Fibroblast of skin of left biceps (primary cell): ENCODE results near the gene ENDOU.
A peak's percentile ranks its signal among the peaks of the same experiment; 100 is the strongest.

Experiments
- DNase-seq, 2 experiments: peaks; one replicate each; pipeline ENCODE4 v3.0.0-alpha.2; 2013; ENCODE audit warnings: low read depth in 2 of 2

Gene ENDOU

DNA sequence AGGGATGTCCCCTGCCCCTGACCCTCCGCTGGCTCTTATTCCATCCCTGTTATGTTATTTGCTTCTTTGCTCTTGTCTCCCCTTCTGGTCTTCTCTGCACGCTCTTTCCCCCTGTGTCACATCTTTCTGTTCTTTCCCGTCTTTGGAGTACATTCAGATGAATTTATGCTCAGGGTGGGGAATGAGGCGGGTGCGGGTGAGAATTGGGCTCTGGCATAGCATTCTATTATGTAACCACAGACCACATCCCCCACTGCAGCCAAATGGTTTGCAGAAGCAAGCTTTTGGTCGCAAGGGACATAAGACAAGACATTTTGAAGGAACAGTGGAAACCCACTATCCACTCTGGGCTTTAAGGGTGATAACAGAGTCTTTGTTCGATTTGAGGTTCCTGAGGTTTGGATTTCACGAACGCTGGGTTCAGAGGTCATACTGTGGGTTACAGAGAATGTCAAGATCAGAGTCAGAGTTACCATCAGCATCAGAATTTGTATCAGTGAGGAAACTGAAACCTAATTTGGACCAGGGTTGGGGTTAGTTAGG, 3.8 kb downstream of the ENDOU start:
- DNase-seq = no peak

DNA sequence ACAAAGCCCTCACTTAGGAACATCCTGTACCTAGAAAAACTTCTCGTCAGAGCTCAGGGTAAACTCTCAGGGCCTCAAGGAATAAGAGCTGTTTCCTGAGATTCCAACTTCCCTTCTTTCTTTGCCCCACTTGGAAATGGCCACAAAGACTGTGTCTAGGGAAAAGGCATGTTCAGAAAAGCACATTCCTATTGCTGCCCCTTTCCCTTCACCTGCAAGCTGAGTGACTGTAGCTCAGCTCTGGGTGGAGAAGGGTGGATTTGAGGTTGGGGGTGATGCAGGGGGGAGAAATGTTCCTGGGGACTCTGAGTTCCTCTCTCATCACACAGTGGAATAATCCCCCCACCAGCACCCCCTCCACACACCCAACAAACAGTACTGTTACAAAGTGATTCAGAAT, 6.8 kb downstream of the ENDOU start:
- DNase-seq = no peak

DNA sequence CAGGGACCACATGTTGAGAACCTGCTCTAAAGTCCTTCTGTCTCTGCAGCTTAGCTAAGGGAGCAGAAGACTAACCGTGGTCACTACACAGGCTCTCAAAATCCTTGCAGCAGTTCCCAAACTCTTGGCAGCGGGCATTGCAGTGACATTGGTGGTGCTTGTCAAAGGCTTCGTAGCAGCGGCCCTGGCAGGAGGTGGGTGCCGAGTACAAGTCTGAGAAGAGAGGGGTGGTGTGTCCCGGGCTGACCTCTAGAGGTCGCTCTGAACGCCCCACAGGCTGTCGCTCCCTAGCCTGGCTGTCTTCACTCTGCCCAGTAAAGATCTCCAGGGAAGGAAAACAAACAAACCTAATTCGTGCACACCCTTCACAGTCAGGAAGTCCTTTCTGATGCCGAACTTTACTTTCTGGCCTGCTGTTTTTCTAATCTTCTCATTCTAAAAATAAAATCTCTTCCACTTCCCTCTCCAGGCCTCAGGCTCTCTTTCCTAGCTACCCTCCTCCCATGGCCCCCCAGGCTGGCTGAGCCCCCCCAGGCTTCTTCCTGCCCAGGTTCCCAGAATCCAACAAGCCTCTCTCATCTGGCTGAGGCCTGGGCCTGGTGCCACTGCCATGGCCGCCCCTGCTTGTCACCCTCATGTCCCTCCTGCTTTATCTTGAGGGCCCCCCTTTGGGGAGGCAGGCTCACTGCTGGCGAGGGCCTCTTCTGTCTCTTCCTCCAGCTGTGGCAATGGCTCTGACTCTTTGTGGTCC, 7.7 kb downstream of the ENDOU start:
- DNase-seq = peak in 1 of 2 experiments; percentile 28

DNA sequence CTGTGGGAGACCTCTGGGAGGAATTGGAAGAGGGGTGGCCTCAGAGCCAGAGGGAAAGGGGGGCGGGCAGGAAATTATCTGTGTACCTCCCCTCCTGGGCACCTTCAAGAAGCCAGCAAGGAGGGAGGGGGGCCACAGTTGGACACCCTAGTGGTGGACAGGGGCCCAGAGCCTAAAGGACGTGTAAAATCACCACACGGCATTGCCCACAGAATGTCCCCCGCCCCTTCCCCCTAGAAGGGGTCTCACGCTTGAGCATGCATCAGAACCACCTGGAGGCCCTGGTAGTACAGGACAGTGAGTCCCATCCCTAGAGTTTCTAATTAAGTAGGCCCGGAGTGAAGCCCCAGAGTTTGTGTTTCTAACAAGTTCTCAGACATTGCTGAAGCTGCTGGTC, 8.2 kb downstream of the ENDOU start:
- no peak for DNase-seq

DNA sequence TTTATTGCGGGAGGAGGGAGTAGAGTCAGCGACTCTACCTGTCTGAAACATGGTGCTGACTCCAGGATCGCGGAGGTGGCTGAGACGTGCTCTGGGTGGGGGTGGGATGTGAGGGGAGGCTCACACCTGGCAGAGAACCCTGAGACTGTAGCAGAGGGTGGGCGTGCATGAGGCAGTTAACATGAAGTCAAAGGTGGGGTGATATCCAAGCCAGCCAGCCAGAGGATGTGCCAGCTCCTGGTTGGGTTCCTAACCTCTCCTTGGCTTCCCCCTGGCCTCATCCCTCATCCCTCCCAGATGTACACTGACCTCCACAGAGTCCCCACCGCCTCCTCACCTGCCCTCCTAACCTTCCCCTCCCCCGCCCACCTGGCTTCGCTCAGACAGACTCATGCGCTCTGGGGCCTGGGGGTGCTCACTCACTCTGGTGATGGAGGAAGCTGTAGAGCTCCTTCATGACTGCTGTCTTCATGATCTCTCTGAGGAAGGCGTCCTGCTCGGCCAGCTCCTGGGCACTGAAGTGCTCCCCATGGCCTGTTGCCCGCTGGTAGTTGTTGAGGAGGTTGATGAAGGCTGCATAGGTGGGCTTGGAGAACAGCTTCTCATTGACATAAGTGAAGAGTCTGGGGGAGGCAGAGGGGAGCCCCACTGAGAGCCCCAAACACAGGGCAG, 9.3 kb downstream of the ENDOU start:
- DNase-seq = no peak

DNA sequence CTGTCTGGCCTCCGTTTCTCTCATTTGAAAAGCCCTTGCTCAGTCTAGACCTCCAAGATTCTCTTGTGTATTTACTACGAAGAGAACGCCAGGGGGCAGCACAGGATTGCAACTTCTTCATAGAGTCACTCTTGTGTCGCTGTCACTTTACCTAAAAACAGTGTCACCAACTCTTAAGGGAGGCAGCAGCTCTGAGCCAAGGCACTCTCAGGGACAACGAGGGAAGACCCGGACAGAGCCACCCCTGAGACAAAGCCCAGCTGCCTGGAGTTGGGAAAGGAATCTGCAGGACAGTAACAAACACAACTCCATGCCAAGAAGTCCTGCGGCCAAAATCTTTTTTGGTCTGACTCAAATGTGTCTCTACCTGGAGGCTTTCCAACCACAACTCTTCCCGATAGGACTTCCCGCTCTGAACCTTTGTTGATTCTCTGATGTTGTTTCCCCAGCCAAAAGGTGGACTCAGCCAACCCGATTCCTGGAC, 9.9 kb downstream of the ENDOU start:
- no peak for DNase-seq

DNA sequence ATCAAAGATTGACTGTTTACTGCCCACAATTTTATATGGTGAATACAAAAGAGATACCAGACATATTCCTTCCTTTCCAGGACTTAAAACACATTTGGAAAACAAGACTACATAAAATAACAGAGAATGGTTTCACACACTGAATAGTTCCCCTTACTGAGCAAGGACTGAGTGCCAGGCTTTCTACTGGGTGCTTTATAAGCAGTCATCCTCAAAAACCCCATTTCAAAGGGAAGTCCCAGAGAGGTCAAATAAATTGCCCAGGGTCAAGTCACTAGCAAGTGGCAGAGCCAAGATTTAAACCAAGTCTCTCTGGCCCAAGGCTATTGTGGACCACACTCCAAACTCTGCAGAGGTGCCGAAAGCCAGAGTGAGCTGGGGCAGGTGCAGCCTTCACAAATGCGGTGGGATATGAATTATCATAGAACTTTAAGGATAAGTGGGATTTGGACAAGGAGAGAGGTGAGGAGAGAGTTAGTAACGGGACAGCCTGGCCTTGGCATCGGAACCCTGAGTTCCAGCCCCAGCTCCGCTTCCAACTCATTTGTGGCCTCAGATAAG, 10.4 kb downstream of the ENDOU start:
- no peak for DNase-seq

DNA sequence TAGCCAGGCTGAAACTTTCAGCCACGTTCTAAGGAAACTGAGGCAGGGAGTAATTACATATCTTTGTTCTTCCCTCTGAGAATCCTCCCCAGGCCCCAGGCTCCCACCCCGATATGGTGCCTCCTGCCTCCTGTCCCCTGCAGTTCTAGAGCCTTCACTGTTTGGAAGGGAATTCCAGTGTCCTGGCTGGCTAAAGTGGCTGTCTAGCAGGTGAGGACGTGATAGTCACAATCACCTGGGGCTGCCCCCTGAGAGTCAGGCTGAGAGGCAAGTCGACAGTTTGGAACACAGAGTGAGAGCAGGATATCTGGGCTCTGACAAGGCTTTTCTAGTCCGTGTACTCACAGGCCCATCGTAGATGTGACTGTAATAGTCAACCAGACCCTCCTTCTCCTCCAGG, 13.1 kb downstream of the ENDOU start:
- DNase-seq = no peak

DNA sequence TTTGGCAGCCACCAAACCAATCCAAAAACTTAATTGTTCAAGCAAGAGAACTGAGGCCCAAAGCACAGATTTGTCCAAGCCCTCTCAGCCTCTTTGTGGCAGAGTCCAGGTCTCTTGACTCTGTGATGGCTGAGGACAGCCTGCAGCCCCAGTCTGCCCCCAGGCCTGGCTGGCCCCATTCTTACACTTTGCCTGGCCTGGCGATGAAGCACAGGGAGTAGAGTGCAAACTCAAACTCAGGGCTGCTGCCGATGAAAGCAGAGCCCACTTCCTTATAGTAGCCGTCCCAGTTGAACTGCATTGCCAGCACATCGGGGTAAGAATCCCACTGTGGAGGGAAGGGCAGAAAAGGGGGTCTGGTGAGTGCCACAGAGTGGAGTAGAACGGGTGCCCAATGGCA, 13.8 kb downstream of the ENDOU start:
- no peak for DNase-seq

DNA sequence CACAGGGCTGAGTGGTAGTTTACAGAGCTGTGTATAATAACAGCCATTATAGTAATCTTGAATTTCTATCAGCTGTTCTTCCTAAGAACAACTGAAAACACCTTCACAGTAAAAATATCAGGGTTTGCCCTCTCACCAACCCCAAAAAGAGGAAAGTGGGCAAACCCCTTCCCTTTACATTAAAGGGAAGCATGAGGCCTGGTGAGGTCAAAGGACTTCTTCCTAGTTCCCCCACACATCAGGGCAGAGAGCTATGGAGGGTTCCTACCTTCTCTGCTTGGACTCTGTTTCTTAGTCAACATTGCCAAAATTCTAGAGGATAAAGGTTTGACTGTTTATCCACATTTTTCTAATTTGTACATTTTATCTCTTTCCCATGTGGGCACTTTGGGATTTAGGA, 15.0 kb downstream of the ENDOU start:
- DNase-seq = no peak

DNA sequence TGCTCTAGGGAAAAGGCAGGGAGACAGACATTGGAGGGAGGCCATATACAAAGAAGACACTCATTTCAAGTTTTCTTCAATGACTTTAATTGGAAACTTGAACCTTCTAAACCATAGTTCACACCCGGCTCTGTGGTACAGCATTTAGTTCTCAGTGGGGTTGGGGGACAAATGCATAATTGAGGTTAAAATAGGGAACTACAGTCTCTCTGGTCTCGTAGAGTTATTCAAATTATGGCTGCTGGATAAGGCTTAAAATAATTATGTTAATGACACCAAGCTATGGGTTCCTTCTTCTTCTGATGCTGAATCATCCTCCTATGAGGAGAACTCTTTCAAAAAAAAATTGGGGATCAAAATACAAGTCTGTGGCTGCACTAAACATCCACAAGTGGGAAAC, 15.6 kb downstream of the ENDOU start:
- DNase-seq = no peak

DNA sequence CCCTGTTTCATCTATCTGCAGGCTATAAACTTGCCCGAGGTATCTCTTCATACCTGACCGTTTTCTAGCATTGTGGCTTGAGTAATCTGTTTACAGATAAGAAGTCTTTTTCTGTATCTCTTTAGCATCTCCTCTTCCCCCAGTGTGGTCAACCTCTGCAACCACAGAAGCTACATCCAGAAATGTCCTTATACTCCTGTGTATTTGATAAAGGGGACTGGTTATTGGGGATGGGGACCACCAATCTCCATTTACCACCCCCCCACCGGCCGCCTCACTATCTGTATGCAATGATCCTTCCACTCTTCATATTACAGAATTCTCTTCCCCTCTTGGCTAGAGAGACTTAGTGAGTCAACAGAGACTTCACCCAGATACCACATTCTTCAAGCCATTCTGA, 16.1 kb downstream of the ENDOU start:
- DNase-seq = no peak

DNA sequence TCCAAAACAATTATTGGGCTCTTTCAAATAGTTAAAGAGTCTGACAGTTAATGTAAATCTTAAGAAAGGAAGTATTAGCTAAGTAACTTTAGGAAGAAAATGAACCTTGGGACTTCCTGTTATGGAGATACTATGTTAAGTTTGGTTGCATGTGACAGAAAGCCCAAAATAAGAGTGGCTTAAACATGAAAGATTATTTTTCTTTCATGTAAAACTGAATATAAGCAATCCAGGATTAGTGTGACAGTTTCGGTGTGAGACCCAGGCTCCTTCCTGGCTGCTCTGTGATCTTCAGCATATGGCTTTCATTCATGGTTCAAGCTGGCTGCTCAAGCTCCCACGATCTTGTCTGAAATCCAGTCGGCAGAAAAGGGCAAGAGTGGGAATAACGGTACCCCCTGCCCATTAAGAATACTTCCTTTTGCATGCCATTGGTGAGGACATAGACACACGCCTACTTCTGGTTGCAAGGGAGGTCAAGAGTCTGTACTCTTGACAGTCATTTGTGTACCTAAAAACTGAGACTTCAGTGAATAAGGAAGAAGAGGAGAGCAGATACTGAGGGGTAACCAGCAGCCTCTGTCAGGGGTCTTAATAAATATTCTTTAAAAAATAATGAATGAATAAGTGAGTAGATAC, 17.3 kb downstream of the ENDOU start:
- DNase-seq = no peak

DNA sequence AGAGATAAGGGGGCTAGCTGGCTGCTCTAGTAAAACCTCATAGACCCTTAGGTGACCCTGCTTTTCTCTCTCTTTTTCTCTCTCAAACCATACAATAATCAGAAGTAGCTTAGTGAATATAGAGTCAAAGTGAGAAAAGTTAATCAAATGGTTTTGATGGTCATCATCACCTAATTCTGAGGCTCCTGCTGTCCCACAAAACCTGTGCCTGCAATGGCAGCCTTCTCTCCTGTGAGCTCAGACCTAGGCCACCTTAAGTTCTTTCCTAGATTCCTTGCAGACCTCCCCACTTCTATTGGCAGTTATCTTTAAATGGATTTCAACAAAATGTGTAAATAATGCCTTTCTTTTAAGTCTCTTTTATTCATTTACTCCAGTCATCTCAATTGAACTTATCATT, 17.9 kb downstream of the ENDOU start:
- DNase-seq = no peak

DNA sequence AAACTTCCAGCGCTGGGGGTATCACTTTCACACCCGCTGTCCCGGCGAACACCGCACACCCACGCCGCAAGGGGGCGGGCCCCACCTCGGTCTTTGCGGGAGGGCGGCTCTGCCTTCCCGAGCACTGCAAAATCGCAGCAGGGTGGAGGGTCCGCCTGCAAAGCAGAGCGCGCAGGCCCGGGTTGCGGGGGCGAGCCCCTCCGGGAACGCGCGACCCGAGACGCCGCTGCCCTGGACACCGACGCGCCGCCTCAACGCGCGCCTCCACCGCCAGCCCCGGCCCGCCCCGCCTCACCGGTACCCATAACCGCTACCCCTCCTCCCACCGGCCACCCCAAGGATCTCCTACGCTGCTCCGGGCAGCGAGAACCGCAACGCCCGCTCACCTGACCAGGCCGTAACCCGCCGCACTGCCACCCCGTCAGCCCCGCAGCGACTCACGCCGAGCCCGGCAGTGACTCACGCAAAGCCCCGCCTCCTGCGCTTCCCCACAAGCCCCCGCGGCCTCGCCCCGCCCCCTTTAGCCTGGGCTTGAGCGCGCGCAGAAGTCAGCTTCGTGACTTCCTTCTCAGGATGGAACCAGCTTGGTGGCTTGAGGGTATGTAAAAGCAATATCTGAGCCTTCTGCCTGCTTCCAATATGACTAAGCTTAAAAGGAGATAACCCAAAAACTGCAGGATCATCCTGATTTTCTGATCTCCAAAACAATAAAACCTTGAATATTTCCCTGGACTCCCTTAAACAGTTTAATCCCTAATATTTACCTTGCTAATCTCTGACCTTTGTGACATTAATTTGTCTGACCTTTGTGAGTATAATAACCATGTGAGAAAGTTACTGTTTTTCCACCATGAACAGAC, 19.5 kb downstream of the ENDOU start, which contains the start of gene RPAP3:
TSS of gene RPAP3 (minus strand) at position 465 of the 860 bp plus-strand sequence. CDS start 3,190 bp downstream, outside the sequence.
- DNase-seq = peak; percentile 62 to 68

DNA sequence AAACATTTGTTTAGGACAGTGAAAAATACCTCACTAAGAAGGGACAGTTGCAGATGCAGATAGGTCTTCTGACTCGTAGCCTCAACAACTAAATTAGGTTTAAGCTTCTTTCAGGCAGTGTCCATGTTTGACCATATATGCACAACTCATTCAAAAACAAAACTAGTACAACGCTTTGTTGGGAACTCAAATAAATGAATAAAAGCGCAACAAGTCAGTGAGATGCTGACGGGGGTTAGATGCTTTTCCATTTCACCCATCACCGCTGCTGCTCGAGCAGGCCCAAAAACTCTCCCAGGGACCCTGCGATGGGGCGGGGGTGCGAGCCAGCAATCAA, 20.1 kb downstream of the ENDOU start:
- DNase-seq = no peak

DNA sequence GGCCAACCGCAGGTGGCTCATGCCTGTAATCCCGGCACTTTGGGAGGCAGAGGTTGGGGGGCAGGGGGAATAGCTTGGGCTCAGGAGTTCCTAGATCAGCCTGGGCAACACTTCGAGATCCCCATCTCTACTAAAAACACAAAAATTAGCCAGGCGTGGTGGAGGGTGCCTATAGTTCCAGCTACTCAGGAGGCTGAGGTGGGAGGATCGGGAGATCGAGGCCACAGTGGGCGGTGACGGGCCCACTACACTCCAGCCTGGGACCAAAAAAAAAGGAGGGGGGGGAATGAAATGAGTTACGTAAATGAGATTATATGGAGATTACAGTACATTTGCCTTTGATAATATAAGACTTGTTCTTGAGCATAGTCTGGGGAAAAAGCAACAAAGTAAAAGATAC, 20.6 kb downstream of the ENDOU start:
- DNase-seq = no peak

DNA sequence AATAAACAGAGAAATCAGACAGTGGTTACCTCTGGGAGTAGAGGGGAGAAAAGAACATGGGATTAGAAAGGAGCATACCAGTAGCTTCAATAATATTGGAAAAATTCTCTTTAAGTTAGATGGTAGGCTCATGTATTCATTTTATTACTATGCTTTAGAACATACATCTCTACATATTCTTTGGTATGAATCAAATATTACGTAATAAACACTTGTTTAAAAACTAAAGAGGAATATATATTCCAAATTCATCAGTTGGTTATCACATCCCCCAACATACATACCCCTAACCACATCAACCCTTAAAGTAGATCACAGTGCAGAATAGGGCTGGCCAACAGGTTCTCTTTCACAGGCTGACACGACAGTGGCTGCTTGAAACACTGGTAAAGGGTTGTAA, 25.0 kb downstream of the ENDOU start:
- DNase-seq = no peak

DNA sequence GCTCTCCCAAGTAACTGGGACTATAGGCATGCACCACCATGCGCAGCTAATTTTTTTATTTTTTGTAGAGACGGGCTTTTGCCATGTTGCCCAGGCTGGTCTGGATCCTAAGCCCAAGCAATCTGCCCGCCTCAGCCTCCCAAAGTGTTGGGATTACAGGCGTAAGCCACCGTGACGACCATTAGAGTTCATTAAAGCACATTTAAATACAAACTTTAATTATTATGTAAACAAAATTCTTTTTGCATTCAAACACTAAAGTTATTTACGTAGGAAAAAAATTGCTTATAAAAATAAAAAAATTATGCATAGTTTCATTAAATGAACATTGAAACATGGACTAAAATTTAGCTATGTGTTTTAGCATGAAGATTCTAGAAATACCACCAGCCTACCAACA, 26.7 kb downstream of the ENDOU start:
- no peak for DNase-seq

DNA sequence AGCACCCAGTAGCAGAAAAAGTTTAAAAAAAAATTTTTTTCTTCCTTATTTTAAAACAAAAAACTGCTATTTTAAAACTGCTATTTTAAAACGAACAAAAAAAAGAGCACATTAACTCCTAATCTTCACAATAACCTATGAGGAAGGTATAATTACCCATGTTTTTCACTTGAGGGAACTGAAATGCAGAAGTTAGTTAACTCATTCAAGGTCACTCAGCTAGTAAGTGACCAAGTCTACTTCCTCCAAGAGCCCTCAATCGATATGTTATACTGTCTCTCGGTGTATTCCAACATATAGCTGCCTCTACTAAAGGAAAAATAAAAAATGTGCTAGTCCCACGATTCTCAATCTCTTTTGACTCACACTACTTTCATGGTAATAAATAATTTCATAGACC, 27.2 kb downstream of the ENDOU start:
- DNase-seq = no peak

DNA sequence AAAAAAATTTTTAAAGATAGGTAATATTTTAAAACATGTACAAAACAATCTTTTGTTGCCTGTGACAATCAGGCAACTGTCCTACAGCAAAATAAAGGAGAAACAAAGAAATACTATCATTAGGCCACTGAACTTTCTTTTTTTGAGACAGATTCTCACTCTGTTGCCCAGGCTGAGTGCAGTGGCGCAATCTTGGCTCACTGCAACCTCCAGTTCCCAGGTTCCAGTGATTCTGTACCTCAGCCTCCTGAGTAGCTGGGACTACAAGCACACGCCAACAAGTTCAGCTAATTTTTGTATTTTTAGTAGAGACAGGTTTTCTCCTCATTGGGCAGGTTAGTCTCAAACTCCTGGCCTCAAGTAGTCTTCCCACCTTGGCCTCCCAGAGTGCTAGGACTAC, 36.1 kb downstream of the ENDOU start:
- no peak for DNase-seq
